Measurements from ENCODE around the gene TSPAN13.

The TSPAN13 gene

GRCh38 chr7:16740623-16740953 is 13.0 kb upstream of the TSPAN13 start:
- no peak for DNase-seq
- H3K4me3 ChIP-seq (ENCODE audit: control insufficient read depth in 1 of 7, extremely low read depth in 1 of 7, insufficient read depth in 4 of 7, low read depth in 2 of 7, low read length in 6 of 7): no peak overlapping the region
- no peaks in the 10 kb centered on the region for H3K36me3 ChIP-seq (ENCODE audit: control insufficient read depth in 4 of 4, insufficient read depth in 4 of 4, low read length in 3 of 4)
- 100% methylated on average over 1 of the region's 3 CpGs for WGBS (ENCODE audit: insufficient coverage)
- no peak overlapping the region for H3K27ac ChIP-seq (ENCODE audit: insufficient read depth in 1 of 2, low read depth in 1 of 2, low read length in 2 of 2, poor library complexity in 1 of 2, severe bottlenecking in 2 of 2)
- no peaks in the 10 kb centered on the region for H3K9me3 ChIP-seq (ENCODE audit: control extremely low read depth in 1 of 5, control insufficient read depth in 4 of 5, insufficient read depth in 2 of 5, low read depth in 1 of 5, low read length in 4 of 5)
- ChIA-PET CTCF (no interaction called here), POLR2A (no interaction called here)
- peaks cover 3 to 13% (median 10%) of the 10 kb centered on the region in 4 experiments for H3K4me1 ChIP-seq (ENCODE audit: control extremely low read depth in 1 of 4, control insufficient read depth in 4 of 4, insufficient read depth in 4 of 4, low read length in 3 of 4)
- H3K27me3 ChIP-seq (replicated peaks in 2 of 5; ENCODE audit: control insufficient read depth in 4 of 5, insufficient read depth in 5 of 5, low read length in 4 of 5): no peaks in the 10 kb centered on the region

GRCh38 chr7:16740996-16741395 is 12.6 kb upstream of the TSPAN13 start:
- WGBS (ENCODE audit: insufficient coverage): no CpG with 5 or more reads among the region's 1 CpG
- Histone ChIP-seq H3K4me3 (ENCODE audit: control insufficient read depth in 1 of 7, extremely low read depth in 1 of 7, insufficient read depth in 4 of 7, low read depth in 2 of 7, low read length in 6 of 7) (no peak overlapping the region), H3K27me3 (replicated peaks in 2 of 5; ENCODE audit: control insufficient read depth in 4 of 5, insufficient read depth in 5 of 5, low read length in 4 of 5) (no peaks in the 10 kb centered on the region), H3K4me1 (ENCODE audit: control extremely low read depth in 1 of 4, control insufficient read depth in 4 of 4, insufficient read depth in 4 of 4, low read length in 3 of 4) (peaks cover 3 to 16% (median 10%) of the 10 kb centered on the region in 4 experiments), H3K36me3 (ENCODE audit: control insufficient read depth in 4 of 4, insufficient read depth in 4 of 4, low read length in 3 of 4) (no peaks in the 10 kb centered on the region), H3K9me3 (ENCODE audit: control extremely low read depth in 1 of 5, control insufficient read depth in 4 of 5, insufficient read depth in 2 of 5, low read depth in 1 of 5, low read length in 4 of 5) (no peaks in the 10 kb centered on the region), H3K27ac (ENCODE audit: insufficient read depth in 1 of 2, low read depth in 1 of 2, low read length in 2 of 2, poor library complexity in 1 of 2, severe bottlenecking in 2 of 2) (no peak overlapping the region)
- CTCF ChIA-PET: no interaction called here
- POLR2A ChIA-PET: no interaction called here
- no peak for DNase-seq

GRCh38 chr7:16741676-16742075 is 11.9 kb upstream of the TSPAN13 start:
- no peak for DNase-seq
- 80% methylated on average over 1 of the region's 1 CpG for WGBS (ENCODE audit: insufficient coverage)
- CTCF ChIA-PET: no interaction called here
- Histone ChIP-seq H3K27me3 (replicated peaks in 2 of 5; ENCODE audit: control insufficient read depth in 4 of 5, insufficient read depth in 5 of 5, low read length in 4 of 5) (no peaks in the 10 kb centered on the region), H3K4me3 (ENCODE audit: control insufficient read depth in 1 of 7, extremely low read depth in 1 of 7, insufficient read depth in 4 of 7, low read depth in 2 of 7, low read length in 6 of 7) (no peak overlapping the region), H3K9me3 (ENCODE audit: control extremely low read depth in 1 of 5, control insufficient read depth in 4 of 5, insufficient read depth in 2 of 5, low read depth in 1 of 5, low read length in 4 of 5) (no peaks in the 10 kb centered on the region), H3K4me1 (ENCODE audit: control extremely low read depth in 1 of 4, control insufficient read depth in 4 of 4, insufficient read depth in 4 of 4, low read length in 3 of 4) (peaks cover 3 to 16% (median 10%) of the 10 kb centered on the region in 4 experiments), H3K36me3 (ENCODE audit: control insufficient read depth in 4 of 4, insufficient read depth in 4 of 4, low read length in 3 of 4) (no peaks in the 10 kb centered on the region), H3K27ac (ENCODE audit: insufficient read depth in 1 of 2, low read depth in 1 of 2, low read length in 2 of 2, poor library complexity in 1 of 2, severe bottlenecking in 2 of 2) (no peak overlapping the region)
- POLR2A ChIA-PET: no interaction called here

GRCh38 chr7:16742547-16742946 is 11.0 kb upstream of the TSPAN13 start:
- H3K36me3 ChIP-seq (ENCODE audit: control insufficient read depth in 4 of 4, insufficient read depth in 4 of 4, low read length in 3 of 4): no peaks in the 10 kb centered on the region
- CTCF ChIA-PET: interaction anchor here (1.4 kb wide), 1 partner anchor 9 kb away, joined by 4 read pairs; no protein-coding TSS in a partner anchor
- no peak overlapping the region for H3K27ac ChIP-seq (ENCODE audit: insufficient read depth in 1 of 2, low read depth in 1 of 2, low read length in 2 of 2, poor library complexity in 1 of 2, severe bottlenecking in 2 of 2)
- H3K4me1 ChIP-seq (ENCODE audit: control extremely low read depth in 1 of 4, control insufficient read depth in 4 of 4, insufficient read depth in 4 of 4, low read length in 3 of 4): peaks cover 3 to 16% (median 10%) of the 10 kb centered on the region in 4 experiments
- no peak overlapping the region for H3K4me3 ChIP-seq (ENCODE audit: control insufficient read depth in 1 of 7, extremely low read depth in 1 of 7, insufficient read depth in 4 of 7, low read depth in 2 of 7, low read length in 6 of 7)
- WGBS (ENCODE audit: insufficient coverage): 86% methylated on average over 2 of the region's 3 CpGs
- no peak for DNase-seq
- POLR2A ChIA-PET: no interaction called here
- no peaks in the 10 kb centered on the region for H3K9me3 ChIP-seq (ENCODE audit: control extremely low read depth in 1 of 5, control insufficient read depth in 4 of 5, insufficient read depth in 2 of 5, low read depth in 1 of 5, low read length in 4 of 5)
- no peaks in the 10 kb centered on the region for H3K27me3 ChIP-seq (replicated peaks in 2 of 5; ENCODE audit: control insufficient read depth in 4 of 5, insufficient read depth in 5 of 5, low read length in 4 of 5)

GRCh38 chr7:16743236-16743635 is 10.3 kb upstream of the TSPAN13 start:
- peaks cover 3 to 16% (median 10%) of the 10 kb centered on the region in 4 experiments for H3K4me1 ChIP-seq (ENCODE audit: control extremely low read depth in 1 of 4, control insufficient read depth in 4 of 4, insufficient read depth in 4 of 4, low read length in 3 of 4)
- H3K4me3 ChIP-seq (ENCODE audit: control insufficient read depth in 1 of 7, extremely low read depth in 1 of 7, insufficient read depth in 4 of 7, low read depth in 2 of 7, low read length in 6 of 7): no peak overlapping the region
- no peaks in the 10 kb centered on the region for H3K36me3 ChIP-seq (ENCODE audit: control insufficient read depth in 4 of 4, insufficient read depth in 4 of 4, low read length in 3 of 4)
- H3K27ac ChIP-seq (ENCODE audit: insufficient read depth in 1 of 2, low read depth in 1 of 2, low read length in 2 of 2, poor library complexity in 1 of 2, severe bottlenecking in 2 of 2): no peak overlapping the region
- ChIA-PET CTCF (interaction anchor here (1.0 to 1.4 kb wide), 2 partner anchors 8 to 16 kb away, joined by 3 to 4 read pairs; no protein-coding TSS in a partner anchor), POLR2A (no interaction called here)
- no peaks in the 10 kb centered on the region for H3K27me3 ChIP-seq (replicated peaks in 2 of 5; ENCODE audit: control insufficient read depth in 4 of 5, insufficient read depth in 5 of 5, low read length in 4 of 5)
- no peaks in the 10 kb centered on the region for H3K9me3 ChIP-seq (ENCODE audit: control extremely low read depth in 1 of 5, control insufficient read depth in 4 of 5, insufficient read depth in 2 of 5, low read depth in 1 of 5, low read length in 4 of 5)
- WGBS (ENCODE audit: insufficient coverage): no CpG with 5 or more reads among the region's 4 CpGs
- no peak for DNase-seq

GRCh38 chr7:16744518-16745250 is 8.9 kb upstream of the TSPAN13 start:
- CTCF ChIA-PET: interaction anchor here (1.0 to 1.5 kb wide), 3 partner anchors 9 to 174 kb away, joined by 3 to 4 read pairs (median 3); no protein-coding TSS in a partner anchor
- Histone ChIP-seq H3K36me3 (ENCODE audit: control insufficient read depth in 4 of 4, insufficient read depth in 4 of 4, low read length in 3 of 4) (no peaks in the 10 kb centered on the region), H3K4me1 (ENCODE audit: control extremely low read depth in 1 of 4, control insufficient read depth in 4 of 4, insufficient read depth in 4 of 4, low read length in 3 of 4) (peaks cover 3 to 16% (median 10%) of the 10 kb centered on the region in 4 experiments), H3K4me3 (ENCODE audit: control insufficient read depth in 1 of 7, extremely low read depth in 1 of 7, insufficient read depth in 4 of 7, low read depth in 2 of 7, low read length in 6 of 7) (no peak overlapping the region), H3K27me3 (replicated peaks in 2 of 5; ENCODE audit: control insufficient read depth in 4 of 5, insufficient read depth in 5 of 5, low read length in 4 of 5) (no peaks in the 10 kb centered on the region), H3K27ac (ENCODE audit: insufficient read depth in 1 of 2, low read depth in 1 of 2, low read length in 2 of 2, poor library complexity in 1 of 2, severe bottlenecking in 2 of 2) (no peak overlapping the region), H3K9me3 (ENCODE audit: control extremely low read depth in 1 of 5, control insufficient read depth in 4 of 5, insufficient read depth in 2 of 5, low read depth in 1 of 5, low read length in 4 of 5) (no peaks in the 10 kb centered on the region)
- POLR2A ChIA-PET: no interaction called here
- 71% methylated on average over 6 of the region's 6 CpGs for WGBS (ENCODE audit: insufficient coverage)
- no peak for DNase-seq

GRCh38 chr7:16745645-16746044 is 7.9 kb upstream of the TSPAN13 start:
- WGBS (ENCODE audit: insufficient coverage): no CpG with 5 or more reads among the region's 2 CpGs
- CTCF ChIA-PET: interaction anchor here (1.3 kb wide), 2 partner anchors 16 to 35 kb away, joined by 3 to 5 read pairs; no protein-coding TSS in a partner anchor
- Histone ChIP-seq H3K27ac (ENCODE audit: insufficient read depth in 1 of 2, low read depth in 1 of 2, low read length in 2 of 2, poor library complexity in 1 of 2, severe bottlenecking in 2 of 2) (no peak overlapping the region), H3K9me3 (ENCODE audit: control extremely low read depth in 1 of 5, control insufficient read depth in 4 of 5, insufficient read depth in 2 of 5, low read depth in 1 of 5, low read length in 4 of 5) (no peaks in the 10 kb centered on the region), H3K27me3 (replicated peaks in 2 of 5; ENCODE audit: control insufficient read depth in 4 of 5, insufficient read depth in 5 of 5, low read length in 4 of 5) (no peaks in the 10 kb centered on the region), H3K36me3 (ENCODE audit: control insufficient read depth in 4 of 4, insufficient read depth in 4 of 4, low read length in 3 of 4) (no peaks in the 10 kb centered on the region), H3K4me3 (ENCODE audit: control insufficient read depth in 1 of 7, extremely low read depth in 1 of 7, insufficient read depth in 4 of 7, low read depth in 2 of 7, low read length in 6 of 7) (no peak overlapping the region), H3K4me1 (ENCODE audit: control extremely low read depth in 1 of 4, control insufficient read depth in 4 of 4, insufficient read depth in 4 of 4, low read length in 3 of 4) (peaks cover 3 to 16% (median 10%) of the 10 kb centered on the region in 4 experiments)
- DNase-seq: no peak
- POLR2A ChIA-PET: no interaction called here
